PC-9 (cell line): ENCODE measurements around the gene PCSK5.

Experiments used
- CTCF ChIP-seq: fragments of 200-600 bp; sonication (generic); conservative IDR thresholded peaks from 2 replicates; pipeline ENCODE4 v1.6.1; 2017; ENCODE audit warnings: mixed run types, antibody characterized with exemption, mild to moderate bottlenecking, moderate library complexity
- EZH2 ChIP-seq: fragments of 200-600 bp; sonication (generic); IDR thresholded peaks from 2 replicates; pipeline ENCODE4 v1.8.0; 2017; ENCODE audit warnings: antibody characterized with exemption, low read depth

GRCh38 chr9:76292658-76293057, 402.2 kb downstream of the PCSK5 start:
- TF ChIP-seq CTCF (no peak), EZH2 (no peak)
